ENCODE data around the gene CCR6. TPM values are rescaled to one million over a fixed set of nuclear protein-coding genes. Genes with fewer than 3 reads are reported as not detected.
A peak's percentile ranks its signal among the peaks of the same experiment; 100 is the strongest.

The CCR6 gene
- total and polyA plus RNA-seq, 10 of the 15 experiments (the other 5 are each of a cell fraction or from before 2014, with no cell fraction given) = 2.2 to 7.6 (median 6.7) TPM

GRCh38 chr6:167092672-167093339, 30.1 kb upstream of the CCR6 start (continued):
- peak; percentile 28; the same call in 1 of the 2 replicates for TF ChIP-seq PAX5 (IDR thresholded peaks at IDR 0.05; ENCODE audit: borderline replicate concordance, low read depth, low read length)

GRCh38 chr6:167093406-167093921, 29.4 kb upstream of the CCR6 start:
- Histone ChIP-seq H3K27me3 (replicated peaks in 1 of 2; ENCODE audit: control insufficient read depth in 2 of 2, insufficient read depth in 2 of 2, low read length in 1 of 2) (no peaks in the 10 kb centered on the region), H3K4me3 (peak overlapping the region; percentile 70), H3K4me2 (ENCODE audit: control insufficient read depth, insufficient read depth) (peak overlapping the region; percentile 95), H4K20me1 (ENCODE audit: control insufficient read depth, insufficient read depth) (no peaks in the 10 kb centered on the region), H3K27ac (ENCODE audit: control insufficient read depth, insufficient read depth) (peak overlapping the region; percentile 99), H3K9ac (ENCODE audit: control insufficient read depth, insufficient read depth, low read length) (peak overlapping the region; percentile 96), H3K79me2 (ENCODE audit: control insufficient read depth, insufficient read depth, low read length) (peaks cover 17% of the 10 kb centered on the region), H2AFZ (ENCODE audit: control insufficient read depth, low read depth, low read length) (peak overlapping the region; percentile 66), H3K4me1 (ENCODE audit: control insufficient read depth, insufficient read depth, low read length) (peaks cover 72% of the 10 kb centered on the region), H3K9me3 (replicated peaks; ENCODE audit: control insufficient read depth, insufficient read depth, low read length) (no peaks in the 10 kb centered on the region; the same call in 1 of the 3 replicates), H3K36me3 (ENCODE audit: control insufficient read depth in 2 of 2, insufficient read depth in 2 of 2, low read length in 1 of 2) (no peaks in the 10 kb centered on the region)
- FAIRE-seq (no peak), DNase-seq (ENCODE audit: low read depth, low spot score) (no peak), ATAC-seq (peak; percentile 26)
- ChIA-PET POLR2A (interaction anchor here (0.6 to 9.5 kb wide), 20 partner anchors 9 to 145 kb away, joined by 3 to 279 read pairs (median 8); partner anchors contain the start of genes CCR6, CEP43 and RNASET2), CTCF (interaction anchor here (0.5 to 7.7 kb wide), 13 partner anchors 9 to 134 kb away, joined by 3 to 129 read pairs (median 9); partner anchors contain the start of genes CCR6 and CEP43), RAD21 (ENCODE audit: unreplicated experiment) (interaction anchor here (0.6 to 8.7 kb wide), 25 partner anchors 8 to 245 kb away, joined by 3 to 231 read pairs (median 8); partner anchors contain the start of genes CCR6, CEP43 and RNASET2), SMC1A (ENCODE audit: uncharacterized antibody, unreplicated experiment) (interaction anchor here (0.7 to 11.3 kb wide), 25 partner anchors 9 to 306 kb away, joined by 3 to 542 read pairs (median 5); partner anchors contain the start of genes CCR6, CEP43 and RNASET2)
- intact Hi-C loops (cut with micrococcal nuclease; ENCODE audit: unreplicated experiment) (loop anchor here (10.0 kb wide), 1 partner anchor 759 kb away; no protein-coding TSS in a partner anchor), in situ Hi-C loops (cut with MboI) (no loop called here)
- TSS peak; percentile 92 for BruUV-seq (replicated peaks)
- under 1% methylated on average over 20 of the region's 20 CpGs for WGBS (ENCODE audit: insufficient coverage, insufficient replicate concordance, low lambda C conversion rate, missing lambda C conversion rate)
- no peak for TF ChIP-seq SRF (IDR thresholded peaks at IDR 0.05; ENCODE audit: low read depth in 2 of 2, low read length in 2 of 2)
- peak in 1 of 2 experiments; percentile 24; a peak in 1 of 4 replicates for TF ChIP-seq EP300 (IDR thresholded peaks at IDR 0.05; ENCODE audit: borderline replicate concordance in 1 of 2, control insufficient read depth in 1 of 2, low read depth in 2 of 2, low read length in 2 of 2)
- 0 out of 2 replicates have a peak, but pooled peaks have one; percentile 0 for TF ChIP-seq NKRF (conservative IDR thresholded peaks at IDR 0.05)
- TF ChIP-seq SREBF1 (IDR thresholded peaks at IDR 0.05; ENCODE audit: low read length) = 0 out of 2 replicates have a peak, but pooled peaks have one; percentile 3
- peak; percentile 24; the same call in 1 of the 3 replicates for TF ChIP-seq POU2F2 (IDR thresholded peaks at IDR 0.05; ENCODE audit: borderline replicate concordance, low read depth, low read length)
- TF ChIP-seq HCFC1 (IDR thresholded peaks at IDR 0.05; ENCODE audit: low read length) = 0 out of 2 replicates have a peak, but pooled peaks have one; percentile 4
- TF ChIP-seq FOXM1 (IDR thresholded peaks at IDR 0.05; ENCODE audit: low read depth, low read length) = 0 out of 2 replicates have a peak, but pooled peaks have one; percentile 16
- no peak for TF ChIP-seq BCLAF1 (IDR thresholded peaks at IDR 0.05)
- TF ChIP-seq TAF1 (IDR thresholded peaks at IDR 0.05; ENCODE audit: borderline replicate concordance, low read depth, low read length) = peak; percentile 52; the same call in 1 of the 2 replicates
- TF ChIP-seq SMARCA5 (IDR thresholded peaks at IDR 0.05) = no peak
- TF ChIP-seq HSF1 (IDR thresholded peaks at IDR 0.05; ENCODE audit: low read depth, low read length) = peak; percentile 91
- 0 out of 2 replicates have a peak, but pooled peaks have one; percentile 76 for TF ChIP-seq CHD1 (IDR thresholded peaks at IDR 0.05; ENCODE audit: low read depth, low read length)
- TF ChIP-seq NR2F1 (conservative IDR thresholded peaks at IDR 0.05) = no peak

All from GM12878 (cell line).